Measurements from ENCODE around the gene MUC21. TPM values are rescaled to one million over a fixed set of nuclear protein-coding genes. Genes with fewer than 3 reads are reported as not detected.

The MUC21 gene
- total RNA-seq, 2 experiments from 2014 or later: not detected

DNA sequence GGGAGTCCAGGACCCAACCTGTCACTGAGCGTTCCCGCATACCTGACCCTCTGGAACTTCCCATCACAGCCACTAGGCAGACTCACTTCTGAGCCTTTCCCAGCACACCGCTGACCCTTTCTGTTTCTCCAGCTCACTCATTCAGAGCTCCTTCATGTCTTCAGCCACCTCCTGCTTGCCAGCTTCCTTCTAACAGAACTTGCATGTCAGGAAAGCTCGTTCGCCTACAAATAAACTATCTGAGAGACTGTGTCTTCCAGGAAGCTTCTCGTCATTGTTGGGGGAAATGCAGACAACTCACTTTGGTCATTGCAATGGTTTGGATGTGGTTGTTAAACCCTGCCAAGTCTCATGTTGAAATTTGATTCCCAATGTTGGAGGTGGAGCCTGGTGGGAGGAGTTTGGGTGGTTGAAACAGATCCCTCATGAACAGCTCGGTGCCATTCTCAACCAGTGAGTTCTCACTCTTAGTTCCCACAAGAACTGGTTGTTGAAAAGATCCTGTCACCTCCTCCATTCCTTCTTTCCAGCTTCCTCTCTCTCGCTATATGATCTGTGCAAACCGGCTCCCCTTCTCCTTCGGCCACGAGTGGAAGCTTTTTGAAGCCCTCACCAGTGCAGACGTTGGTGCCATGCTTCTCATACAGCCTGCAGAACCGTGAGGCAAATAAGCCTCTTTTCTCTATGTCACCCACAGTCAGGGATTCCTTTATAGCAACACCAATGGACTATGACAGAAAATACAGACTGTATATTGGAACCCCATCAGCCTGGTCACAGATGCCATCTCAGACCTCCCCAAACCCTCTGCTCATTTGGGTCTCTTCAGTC is 1.4 kb upstream of the MUC21 start:
- no peak overlapping the region for H3K4me3 Mint-ChIP-seq
- ATAC-seq (no peak), DNase-seq (no peak)
- peaks cover 7% of the 10 kb centered on the region for H3K4me1 Mint-ChIP-seq (ENCODE audit: low read depth)
- intact Hi-C loops (cut with micrococcal nuclease): no loop called here
- no peak for TF ChIP-seq CTCF (IDR thresholded peaks at IDR 0.05)
- peaks cover 26% of the 10 kb centered on the region for H3K27me3 Mint-ChIP-seq
- H3K36me3 Mint-ChIP-seq (ENCODE audit: low read depth): no peaks in the 10 kb centered on the region
- no peak overlapping the region for H3K27ac Mint-ChIP-seq
- ChIA-PET CTCF (interaction anchor here (0.8 to 1.6 kb wide), 4 partner anchors 13 to 97 kb away, joined by 3 to 4 read pairs (median 3); no protein-coding TSS in a partner anchor), POLR2A (interaction anchor here (0.7 kb wide), 1 partner anchor 299 kb away, joined by 3 read pairs; no protein-coding TSS in a partner anchor)
- H3K9me3 Mint-ChIP-seq: no peaks in the 10 kb centered on the region

DNA sequence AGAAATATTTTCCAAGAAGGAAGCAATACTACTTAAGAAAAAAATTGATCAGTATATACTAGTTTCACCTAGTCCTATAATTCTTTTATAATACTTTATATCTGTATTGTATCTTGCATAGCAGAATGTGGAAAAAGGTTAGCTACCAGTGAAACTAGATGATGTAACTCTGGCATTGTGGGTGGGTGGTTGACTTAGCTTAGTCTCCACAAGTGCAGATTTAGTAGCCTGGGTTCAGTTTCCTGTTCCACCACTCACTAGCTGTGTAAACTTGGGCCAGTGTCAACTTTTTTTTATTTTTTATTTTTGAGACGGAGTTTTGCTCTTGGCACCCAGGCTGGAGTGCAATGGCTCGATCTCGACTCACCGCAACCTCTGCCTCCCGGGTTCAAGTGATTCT is 2.0 kb downstream of the MUC21 start:
- ChIA-PET POLR2A (no interaction called here), CTCF (interaction anchor here (1.1 to 1.6 kb wide), 6 partner anchors 9 to 163 kb away, joined by 3 to 8 read pairs (median 4); partner anchors contain the start of gene VARS2)
- peak; percentile 63 for DNase-seq
- H3K4me3 Mint-ChIP-seq: no peak overlapping the region
- H3K36me3 Mint-ChIP-seq (ENCODE audit: low read depth): no peaks in the 10 kb centered on the region
- intact Hi-C loops (cut with micrococcal nuclease): no loop called here
- H3K9me3 Mint-ChIP-seq: no peaks in the 10 kb centered on the region
- peak; percentile 86 for ATAC-seq
- H3K27me3 Mint-ChIP-seq: peaks cover 17% of the 10 kb centered on the region
- H3K27ac Mint-ChIP-seq: no peak overlapping the region
- no peak for TF ChIP-seq CTCF (IDR thresholded peaks at IDR 0.05)
- peaks cover 15% of the 10 kb centered on the region for H3K4me1 Mint-ChIP-seq (ENCODE audit: low read depth)

DNA sequence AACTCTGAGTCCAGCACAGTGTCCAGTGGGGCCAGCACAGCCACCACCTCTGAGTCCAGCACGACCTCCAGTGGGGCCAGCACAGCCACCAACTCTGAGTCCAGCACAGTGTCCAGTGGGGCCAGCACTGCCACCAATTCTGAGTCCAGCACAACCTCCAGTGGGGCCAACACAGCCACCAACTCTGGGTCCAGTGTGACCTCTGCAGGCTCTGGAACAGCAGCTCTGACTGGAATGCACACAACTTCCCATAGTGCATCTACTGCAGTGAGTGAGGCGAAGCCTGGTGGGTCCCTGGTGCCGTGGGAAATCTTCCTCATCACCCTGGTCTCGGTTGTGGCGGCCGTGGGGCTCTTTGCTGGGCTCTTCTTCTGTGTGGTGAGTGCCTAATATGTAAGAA is 3.8 kb downstream of the MUC21 start:
- Mint-ChIP-seq H3K4me1 (ENCODE audit: low read depth) (peaks cover 20% of the 10 kb centered on the region), H3K9me3 (no peaks in the 10 kb centered on the region), H3K36me3 (ENCODE audit: low read depth) (no peaks in the 10 kb centered on the region), H3K27ac (no peak overlapping the region), H3K27me3 (peaks cover 13% of the 10 kb centered on the region), H3K4me3 (no peak overlapping the region)
- intact Hi-C loops (cut with micrococcal nuclease): no loop called here
- ChIA-PET POLR2A (no interaction called here), CTCF (interaction anchor here (1.5 kb wide), 1 partner anchor 82 kb away, joined by 3 read pairs; no protein-coding TSS in a partner anchor)
- no peak for TF ChIP-seq CTCF (IDR thresholded peaks at IDR 0.05)
- ATAC-seq (no peak), DNase-seq (no peak)

- H3K27me3 Mint-ChIP-seq: peaks cover 6% of the 10 kb centered on the region
- H3K27ac Mint-ChIP-seq: no peak overlapping the region
- peaks cover 20% of the 10 kb centered on the region for H3K4me1 Mint-ChIP-seq (ENCODE audit: low read depth)
- no peaks in the 10 kb centered on the region for H3K9me3 Mint-ChIP-seq
- DNase-seq (no peak), ATAC-seq (no peak)
- no peaks in the 10 kb centered on the region for H3K36me3 Mint-ChIP-seq (ENCODE audit: low read depth)
- POLR2A ChIA-PET: no interaction called here
- CTCF ChIA-PET: interaction anchor here (1.5 kb wide), 1 partner anchor 81 kb away, joined by 3 read pairs; no protein-coding TSS in a partner anchor
- intact Hi-C loops (cut with micrococcal nuclease): no loop called here
- H3K4me3 Mint-ChIP-seq: no peak overlapping the region
- no peak for TF ChIP-seq CTCF (IDR thresholded peaks at IDR 0.05)
These were observed 4.8 kb downstream of the MUC21 start for GRCh38 chr6:30988209-30988825.
